ENCODE data around the gene PAK2.
"Not testable (repeated sequence)": the region's sequence is repeated elsewhere in the genome, so short reads cannot be mapped to it uniquely, and the experiment has no call there.

The PAK2 gene

DNA sequence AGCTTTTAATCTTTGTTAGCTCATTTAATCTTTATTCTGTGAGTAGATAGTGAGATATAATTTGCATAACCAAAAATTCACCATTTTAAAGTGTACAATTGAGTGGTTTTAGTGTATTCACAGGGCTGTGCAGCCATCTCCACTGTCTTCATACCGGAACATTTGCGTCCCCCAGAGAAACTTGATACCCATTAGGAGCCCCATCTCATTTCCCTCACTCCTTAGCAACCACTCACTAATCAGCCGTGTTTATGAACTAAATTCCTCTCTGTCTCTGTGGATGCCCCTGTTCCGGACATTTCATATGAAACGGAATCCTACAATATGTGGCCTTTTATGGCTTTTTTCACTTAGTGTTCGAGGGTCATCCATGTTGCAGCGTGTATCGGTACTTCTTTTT is 38.2 kb downstream of the PAK2 start:
- in situ Hi-C loops (cut with MboI; ENCODE audit: low sequenced_read_pairs), result no loop called here

DNA sequence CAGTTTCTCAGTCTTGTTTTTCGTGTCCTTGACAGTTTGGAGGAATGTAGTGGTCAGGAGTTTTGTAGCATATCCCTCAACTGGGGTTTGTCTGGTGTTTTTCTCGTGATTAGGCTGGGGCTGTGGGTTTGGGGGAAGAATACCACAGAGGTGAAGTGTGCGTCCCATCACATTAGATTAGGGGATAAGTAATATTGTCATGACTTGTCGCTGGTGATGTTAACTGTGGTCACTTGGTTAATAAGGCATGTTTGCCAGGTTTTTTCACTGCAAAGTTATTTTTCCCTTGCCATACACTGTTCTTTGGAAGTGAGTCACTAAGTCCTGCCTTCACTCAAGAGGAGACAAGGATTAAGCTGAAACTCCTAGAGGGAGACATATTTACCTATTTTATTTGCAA is 39.1 kb downstream of the PAK2 start:
- in situ Hi-C loops (cut with MboI; ENCODE audit: low sequenced_read_pairs), result no loop called here

DNA sequence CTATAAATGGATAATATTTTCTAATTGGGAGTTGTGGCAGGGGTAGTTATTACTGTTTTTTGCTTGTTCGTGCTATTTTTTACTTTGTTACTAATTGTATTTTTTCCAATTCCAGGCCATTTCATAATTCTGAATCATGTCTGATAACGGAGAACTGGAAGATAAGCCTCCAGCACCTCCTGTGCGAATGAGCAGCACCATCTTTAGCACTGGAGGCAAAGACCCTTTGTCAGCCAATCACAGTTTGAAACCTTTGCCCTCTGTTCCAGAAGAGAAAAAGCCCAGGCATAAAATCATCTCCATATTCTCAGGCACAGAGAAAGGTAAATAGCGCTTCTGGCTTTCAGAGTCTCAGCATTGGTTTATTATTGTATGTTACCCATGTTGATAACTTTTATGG is 42.9 kb downstream of the PAK2 start:
- in situ Hi-C loops (cut with MboI; ENCODE audit: low sequenced_read_pairs), result no loop called here

GRCh38 chr3:196788528-196788927 is 48.9 kb downstream of the PAK2 start:
- in situ Hi-C loops (cut with MboI; ENCODE audit: low sequenced_read_pairs), result no loop called here

- in situ Hi-C loops (cut with MboI; ENCODE audit: low sequenced_read_pairs), result no loop called here
These were observed 50.3 kb downstream of the PAK2 start for GRCh38 chr3:196789885-196790359.

DNA sequence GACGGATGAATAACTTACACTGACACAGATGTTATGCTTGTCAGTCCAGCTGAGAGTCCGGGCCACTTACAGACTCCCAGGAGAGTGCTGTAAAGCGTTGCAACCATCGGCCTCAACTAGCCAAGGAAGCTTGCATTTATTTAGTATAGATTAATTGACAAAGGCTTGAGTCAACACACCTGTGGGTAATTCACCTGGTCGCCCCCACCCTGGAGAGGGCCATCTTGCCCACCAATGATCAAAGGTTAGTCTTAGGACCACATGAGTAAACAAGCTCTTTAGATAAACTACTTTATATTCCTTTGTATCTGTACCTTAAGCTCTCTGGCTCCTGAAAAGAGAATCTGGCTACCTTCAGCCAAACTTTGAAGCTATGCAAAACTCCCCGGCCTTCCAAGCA is 51.0 kb downstream of the PAK2 start:
- in situ Hi-C loops (cut with MboI; ENCODE audit: low sequenced_read_pairs), result no loop called here

DNA sequence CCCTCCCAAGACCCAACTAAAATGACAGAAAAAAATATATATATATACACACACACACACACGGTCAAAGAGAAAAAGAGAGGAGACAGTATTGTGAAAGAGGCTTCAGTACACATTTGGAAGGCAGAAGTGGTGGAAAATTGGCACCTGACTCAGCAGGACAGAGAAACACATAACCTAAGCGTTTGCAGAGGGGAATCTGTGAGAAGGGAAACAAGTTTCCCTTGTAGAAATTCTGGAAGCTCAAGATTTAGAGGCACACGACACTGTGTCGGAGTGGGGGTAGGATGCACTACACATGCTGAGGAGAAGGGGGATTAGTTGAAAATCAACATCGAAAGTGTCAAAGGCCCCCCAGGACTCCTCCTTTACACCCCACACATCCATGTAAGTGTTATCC is 53.1 kb downstream of the PAK2 start:
- in situ Hi-C loops (cut with MboI; ENCODE audit: low sequenced_read_pairs), result no loop called here

DNA sequence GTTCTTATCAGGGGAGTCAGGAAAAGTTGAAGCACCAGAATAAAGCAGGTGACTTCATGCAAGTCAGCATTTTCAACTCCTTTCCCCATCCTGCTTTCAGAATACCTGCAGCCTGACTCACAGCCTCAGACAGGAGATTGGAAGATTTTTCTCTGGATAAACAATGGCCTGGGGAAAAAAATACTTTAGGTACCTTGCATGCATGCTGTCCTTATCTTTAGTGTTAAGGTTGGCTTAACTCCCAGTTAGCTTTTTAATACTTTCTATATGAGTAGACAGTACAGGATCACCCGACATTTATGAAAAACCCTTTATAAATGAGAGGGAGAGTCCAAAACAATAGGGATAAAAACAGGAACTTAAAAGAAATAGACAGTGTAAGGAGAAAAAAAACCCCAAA is 53.6 kb downstream of the PAK2 start:
- in situ Hi-C loops (cut with MboI; ENCODE audit: low sequenced_read_pairs), result no loop called here

- in situ Hi-C loops (cut with MboI; ENCODE audit: low sequenced_read_pairs), result no loop called here
These were observed 54.8 kb downstream of the PAK2 start for GRCh38 chr3:196794467-196794866.

DNA sequence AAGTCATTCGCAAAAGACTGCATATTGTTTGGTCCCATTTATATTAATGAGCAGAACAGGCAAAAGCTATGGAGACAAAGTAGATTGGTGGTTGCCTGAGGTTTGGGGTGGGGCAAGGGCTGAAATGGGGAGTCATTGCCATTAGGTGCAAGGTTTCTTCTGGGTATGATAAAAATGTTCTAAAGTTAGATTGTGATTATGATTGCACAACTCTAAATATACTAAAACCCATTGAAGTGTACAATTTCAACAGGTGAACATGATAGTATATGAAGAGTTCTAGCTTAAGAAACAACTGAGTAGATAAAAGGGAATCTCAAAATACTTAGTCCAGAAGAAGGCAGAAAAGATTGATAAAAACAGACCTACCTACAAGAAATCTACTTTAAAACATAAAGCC is 56.7 kb downstream of the PAK2 start:
- in situ Hi-C loops (cut with MboI; ENCODE audit: low sequenced_read_pairs), result no loop called here

DNA sequence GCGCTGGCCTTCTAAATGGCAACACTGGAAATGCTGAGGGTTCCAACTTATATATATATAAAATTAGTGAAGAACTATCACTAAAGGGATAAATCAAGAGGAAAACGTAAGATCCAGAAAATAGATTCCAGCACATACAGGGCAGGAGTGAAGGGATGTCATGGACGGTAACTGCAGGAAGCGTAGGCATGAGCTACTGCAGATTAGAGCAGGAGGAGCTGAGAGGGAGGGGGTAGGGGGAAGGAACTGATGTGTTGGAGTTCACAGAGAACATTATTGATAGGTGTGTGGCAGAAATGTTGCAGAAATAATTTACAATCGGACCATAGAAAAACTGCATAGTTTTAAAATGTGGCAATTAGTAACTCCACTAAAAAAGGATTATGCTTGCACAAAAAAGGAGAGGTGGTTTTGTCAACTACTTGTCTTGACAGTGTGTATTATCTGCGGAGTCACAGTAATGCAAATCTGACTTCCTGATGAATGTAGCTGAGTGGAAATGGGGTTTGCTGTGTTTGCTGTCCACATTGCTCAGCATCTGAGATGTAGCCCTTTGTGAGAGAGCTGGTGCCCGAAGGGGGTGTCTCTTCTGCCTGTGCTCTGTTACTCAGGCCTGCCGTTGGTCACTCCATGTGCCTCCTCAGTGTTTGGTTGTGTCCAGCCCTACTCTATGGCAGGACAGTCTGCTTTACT is 61.2 kb downstream of the PAK2 start:
- in situ Hi-C loops (cut with MboI; ENCODE audit: low sequenced_read_pairs), result no loop called here

- in situ Hi-C loops (cut with MboI; ENCODE audit: low sequenced_read_pairs), result no loop called here
These were observed 64.3 kb downstream of the PAK2 start for GRCh38 chr3:196803891-196804468.

- in situ Hi-C loops (cut with MboI; ENCODE audit: low sequenced_read_pairs), result no loop called here
These were observed 65.1 kb downstream of the PAK2 start for GRCh38 chr3:196804773-196805172.

GRCh38 chr3:196810963-196811581 is 71.4 kb downstream of the PAK2 start:
- in situ Hi-C loops (cut with MboI; ENCODE audit: low sequenced_read_pairs), result no loop called here

DNA sequence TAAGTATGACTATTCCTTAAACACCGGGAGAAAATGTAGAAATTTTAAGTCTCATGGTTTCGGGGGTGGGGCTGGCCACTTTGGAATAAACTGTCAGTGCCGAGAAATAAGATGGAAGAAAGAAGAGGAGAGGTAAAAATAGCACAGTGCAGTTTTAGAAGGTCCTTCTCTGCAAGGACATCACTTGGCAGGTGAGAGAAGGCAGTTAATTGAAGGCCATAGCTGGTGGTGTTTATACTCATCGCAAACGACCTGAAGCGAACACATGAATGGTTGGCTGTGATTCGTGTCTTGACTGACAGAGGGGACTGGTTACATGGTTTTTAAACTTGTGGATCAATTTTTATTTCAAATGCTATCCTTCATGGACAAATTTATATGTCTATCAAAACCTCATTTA is 73.2 kb downstream of the PAK2 start:
- in situ Hi-C loops (cut with MboI; ENCODE audit: low sequenced_read_pairs), result no loop called here

GRCh38 chr3:196813903-196814302 is 74.2 kb downstream of the PAK2 start:
- in situ Hi-C loops (cut with MboI; ENCODE audit: low sequenced_read_pairs), result no loop called here

- in situ Hi-C loops (cut with MboI; ENCODE audit: low sequenced_read_pairs), result no loop called here
These were observed 82.2 kb downstream of the PAK2 start for GRCh38 chr3:196821806-196822355.

GRCh38 chr3:196829651-196830050 is 90.0 kb downstream of the PAK2 start:
- in situ Hi-C loops (cut with MboI; ENCODE audit: low sequenced_read_pairs), result not testable (repeated sequence)

DNA sequence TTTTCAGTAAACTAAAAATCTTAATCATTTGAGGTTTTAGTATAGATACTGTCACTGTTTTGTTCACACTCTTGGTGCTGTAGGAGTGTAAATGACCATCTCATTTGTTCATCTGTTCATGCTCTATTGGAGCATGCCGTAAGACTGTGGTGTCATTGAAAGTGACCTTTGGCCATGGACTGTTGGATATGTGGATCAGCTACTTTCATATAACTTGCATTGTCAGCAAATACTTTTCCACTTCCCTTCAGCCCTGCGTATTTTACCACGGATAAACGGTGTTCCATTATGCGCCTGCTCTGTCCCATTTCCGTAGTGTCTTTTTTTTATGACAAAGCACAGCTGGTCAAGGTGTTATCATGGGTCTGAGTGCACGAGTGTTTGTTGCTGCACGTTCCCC is 95.4 kb downstream of the PAK2 start:
- in situ Hi-C loops (cut with MboI; ENCODE audit: low sequenced_read_pairs), result no loop called here

DNA sequence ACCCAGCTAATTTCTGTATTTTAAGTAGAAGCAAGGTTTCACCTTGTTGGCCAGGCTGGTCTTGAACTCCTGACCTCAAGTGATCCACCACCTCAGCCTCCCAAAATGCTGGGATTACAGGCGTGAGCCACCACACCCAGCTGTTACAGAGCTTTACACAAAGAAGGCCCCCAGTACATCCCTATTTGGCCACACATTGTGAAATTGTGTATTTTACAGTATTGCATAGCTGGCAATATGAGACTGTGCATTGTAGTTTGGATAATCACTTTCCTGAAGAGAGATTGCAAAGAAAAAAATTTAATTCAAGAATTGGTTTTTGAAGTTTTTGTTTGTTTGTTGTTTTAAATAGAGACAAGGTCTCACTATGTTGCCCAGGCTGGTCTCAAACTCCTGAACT is 97.0 kb downstream of the PAK2 start:
- in situ Hi-C loops (cut with MboI; ENCODE audit: low sequenced_read_pairs), result not testable (repeated sequence)

DNA sequence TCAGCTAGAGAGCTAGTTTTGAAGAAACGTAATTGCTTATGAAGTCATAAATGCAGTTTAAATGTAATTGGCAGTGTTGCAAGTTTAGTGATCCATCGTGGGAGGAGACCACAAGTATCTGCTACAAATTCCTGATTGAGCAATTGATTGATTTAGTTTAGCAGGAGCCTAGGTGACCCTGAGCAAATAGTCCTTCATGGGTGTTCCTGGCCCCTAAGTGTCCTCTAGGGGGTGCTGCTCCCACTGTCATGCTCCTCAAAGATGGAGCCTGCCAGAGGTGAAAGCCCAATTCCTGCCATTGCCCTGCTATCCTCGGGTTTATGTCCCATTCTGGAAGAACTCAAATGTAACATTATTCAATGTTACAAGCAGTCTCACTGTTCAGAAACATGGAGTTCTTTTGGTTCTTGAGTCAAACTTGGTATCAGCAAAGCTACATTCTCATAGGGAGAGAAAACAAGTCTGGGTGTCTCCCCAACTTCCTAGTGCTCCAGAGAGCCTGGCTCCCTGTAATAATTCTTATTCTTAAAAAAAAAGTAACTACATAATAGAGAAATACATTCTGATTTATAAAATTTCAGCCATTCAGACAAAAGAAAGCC is 98.3 kb downstream of the PAK2 start:
- in situ Hi-C loops (cut with MboI; ENCODE audit: low sequenced_read_pairs), result no loop called here

DNA sequence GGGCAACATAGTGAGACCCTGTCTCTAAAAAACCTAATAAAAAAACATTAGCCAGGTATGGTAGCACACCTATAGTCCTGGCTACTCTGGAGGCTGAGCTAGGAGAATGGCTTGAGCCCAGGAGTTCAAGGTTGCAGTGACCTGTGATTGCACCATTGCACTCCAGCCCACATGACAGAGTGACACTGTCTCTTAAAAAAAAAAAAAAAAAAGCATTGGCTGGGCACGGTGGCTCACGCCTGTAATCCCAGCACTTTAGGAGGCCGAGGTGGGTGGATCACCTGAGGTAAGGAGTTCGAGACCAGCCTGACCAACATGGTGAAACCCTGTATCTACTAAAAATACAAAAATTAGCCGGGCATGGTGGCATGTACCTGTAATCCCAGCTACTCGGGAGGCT is 99.7 kb downstream of the PAK2 start:
- in situ Hi-C loops (cut with MboI; ENCODE audit: low sequenced_read_pairs), result not testable (repeated sequence)

Data from HL-60/S4 treated with retinoic acid at 250 ng/mL for 4 days and 3 days (cell line).